ENCODE data around the gene ANKRD12. TPM values are rescaled to one million over a fixed set of nuclear protein-coding genes. Genes with fewer than 3 reads are reported as not detected.

ANKRD12 gene
- total and polyA plus RNA-seq, 2 of the 4 experiments (the other 2 are of a cell fraction), result 2.6 to 12.9 TPM

DNA sequence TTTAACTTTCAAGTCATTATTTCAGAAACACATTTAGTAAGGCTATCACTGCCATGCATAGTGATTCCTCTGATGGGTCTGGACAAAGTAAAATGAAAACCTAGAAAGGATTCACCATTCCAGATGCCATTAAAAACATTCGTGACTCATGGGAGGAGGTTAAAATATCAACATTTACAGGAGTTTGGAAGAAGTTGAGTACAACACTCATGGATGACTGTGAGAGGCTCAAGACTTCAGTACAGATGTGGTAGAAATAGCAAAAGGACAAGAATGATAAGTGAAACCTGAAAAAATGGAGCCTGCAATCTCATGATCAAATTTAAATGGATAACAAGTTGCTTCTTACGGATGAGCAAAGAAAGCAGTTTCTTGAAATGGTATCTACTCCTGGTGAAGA, 192.2 kb downstream of the ANKRD12 start:
- Histone ChIP-seq H3K9me1 (ENCODE audit: insufficient read depth, low read length) (peaks cover 3% of the 10 kb centered on the region; the same call in 1 of the 2 replicates), H4K5ac (ENCODE audit: low read depth, low read length) (no peak overlapping the region), H4K91ac (ENCODE audit: insufficient read depth, low read depth, low read length) (no peak overlapping the region), H3K4me3 (ENCODE audit: insufficient read depth, low read depth, low read length) (no peak overlapping the region), H2AK5ac (ENCODE audit: low read depth, low read length) (no peak overlapping the region), H4K20me1 (ENCODE audit: insufficient read depth, low read length) (no peaks in the 10 kb centered on the region), H3K36me3 (ENCODE audit: control insufficient read depth, insufficient read depth, low read length) (peaks cover 1% of the 10 kb centered on the region; the same call in 1 of the 2 replicates), H3K4me2 (ENCODE audit: low read depth, low read length) (no peak overlapping the region; the same call in 1 of the 2 replicates), H2BK15ac (ENCODE audit: low read depth, low read length) (no peak overlapping the region), H3K9me3 (ENCODE audit: control insufficient read depth, insufficient read depth, low read length) (peaks cover 3% of the 10 kb centered on the region), H3K4me1 (ENCODE audit: control insufficient read depth, insufficient read depth, low read length) (peaks cover 7% of the 10 kb centered on the region), H2AFZ (replicated peaks; ENCODE audit: low read length, poor library complexity) (no peak overlapping the region), H2BK5ac (ENCODE audit: low read depth, low read length, poor library complexity, severe bottlenecking) (no peak overlapping the region), H3K27ac (ENCODE audit: insufficient read depth, low read length) (no peak overlapping the region), H3K56ac (ENCODE audit: extremely low read depth, insufficient read depth, low read length) (no peak overlapping the region), H3K27me3 (ENCODE audit: control insufficient read depth, insufficient read depth, low read length) (no peaks in the 10 kb centered on the region), H3K9ac (ENCODE audit: low read depth, low read length) (no peak overlapping the region), H2BK120ac (ENCODE audit: low read depth, low read length) (no peak overlapping the region), H3K14ac (replicated peaks; ENCODE audit: low read depth, low read length) (no peak overlapping the region), H2AK9ac (replicated peaks; ENCODE audit: low read depth, low read length, poor library complexity) (no peak overlapping the region), H3K23ac (ENCODE audit: low read depth, low read length) (no peak overlapping the region), H4K8ac (ENCODE audit: low read depth in 2 of 2, low read length in 2 of 2) (no peak overlapping the region), H2BK20ac (ENCODE audit: low read depth, low read length) (no peak overlapping the region), H3K79me1 (ENCODE audit: low read depth in 1 of 2, low read length in 2 of 2) (peaks cover 3 to 25% of the 10 kb centered on the region in 2 experiments; a peak in 3 of 4 replicates), H3K4ac (ENCODE audit: low read depth, low read length) (no peak overlapping the region), H3K18ac (ENCODE audit: low read depth, low read length) (no peak overlapping the region)
- intact Hi-C loops (cut with micrococcal nuclease) (no loop called here), in situ Hi-C loops (cut with MboI; ENCODE audit: low sequenced_read_pairs) (no loop called here), dilution Hi-C loops (cut with HindIII; ENCODE audit: low sequenced_read_pairs, unreplicated experiment) (no loop called here)
- POLR2A ChIA-PET (ENCODE audit: unreplicated experiment), result no interaction called here
- DNase-seq (peak; percentile 52), ATAC-seq (ENCODE audit: low read depth) (peak; percentile 14; the same call in 1 of the 2 replicates)
- CTCF ChIA-PET, result no interaction called here
- WGBS, 2 experiments (ENCODE audit: extremely low coverage in 2 of 2, insufficient read length in 1 of 2), result no CpG with 5 or more reads among the region's 2 CpGs
- BruUV-seq (replicated peaks), result no TSS peak
- TF ChIP-seq RCOR1 (IDR thresholded peaks at IDR 0.05; ENCODE audit: insufficient replicate concordance, low read length) (no peak), FOS (IDR thresholded peaks at IDR 0.05; ENCODE audit: low read depth, low read length) (no peak), NFE2L2 (IDR thresholded peaks at IDR 0.05; ENCODE audit: low read depth, low read length) (no peak), RFX5 (IDR thresholded peaks at IDR 0.05; ENCODE audit: low read depth, low read length) (no peak), MAZ (IDR thresholded peaks at IDR 0.05; ENCODE audit: borderline replicate concordance, low read depth, low read length) (no peak), CHD1 (IDR thresholded peaks at IDR 0.05; ENCODE audit: low read depth, low read length) (no peak), BHLHE40 (IDR thresholded peaks at IDR 0.05; ENCODE audit: low read depth, low read length) (no peak), MAFK (IDR thresholded peaks at IDR 0.05; ENCODE audit: low read depth, low read length) (no peak), MXI1 (IDR thresholded peaks at IDR 0.05; ENCODE audit: borderline replicate concordance, low read depth, low read length) (no peak), CEBPB (IDR thresholded peaks at IDR 0.05; ENCODE audit: low read depth, low read length) (no peak), RAD21 (IDR thresholded peaks at IDR 0.05; ENCODE audit: low read length) (no peak), POLR2A (IDR thresholded peaks at IDR 0.05; ENCODE audit: low read depth, low read length) (no peak), SMC3 (IDR thresholded peaks at IDR 0.05; ENCODE audit: low read depth, low read length) (no peak)
- TF ChIP-seq, protein P1, sequence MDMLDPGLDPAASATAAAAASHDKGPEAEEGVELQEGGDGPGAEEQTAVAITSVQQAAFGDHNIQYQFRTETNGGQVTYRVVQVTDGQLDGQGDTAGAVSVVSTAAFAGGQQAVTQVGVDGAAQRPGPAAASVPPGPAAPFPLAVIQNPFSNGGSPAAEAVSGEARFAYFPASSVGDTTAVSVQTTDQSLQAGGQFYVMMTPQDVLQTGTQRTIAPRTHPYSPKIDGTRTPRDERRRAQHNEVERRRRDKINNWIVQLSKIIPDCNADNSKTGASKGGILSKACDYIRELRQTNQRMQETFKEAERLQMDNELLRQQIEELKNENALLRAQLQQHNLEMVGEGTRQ (IDR thresholded peaks at IDR 0.05; ENCODE audit: low read depth, low read length), result no peak
- TF ChIP-seq, protein P2, sequence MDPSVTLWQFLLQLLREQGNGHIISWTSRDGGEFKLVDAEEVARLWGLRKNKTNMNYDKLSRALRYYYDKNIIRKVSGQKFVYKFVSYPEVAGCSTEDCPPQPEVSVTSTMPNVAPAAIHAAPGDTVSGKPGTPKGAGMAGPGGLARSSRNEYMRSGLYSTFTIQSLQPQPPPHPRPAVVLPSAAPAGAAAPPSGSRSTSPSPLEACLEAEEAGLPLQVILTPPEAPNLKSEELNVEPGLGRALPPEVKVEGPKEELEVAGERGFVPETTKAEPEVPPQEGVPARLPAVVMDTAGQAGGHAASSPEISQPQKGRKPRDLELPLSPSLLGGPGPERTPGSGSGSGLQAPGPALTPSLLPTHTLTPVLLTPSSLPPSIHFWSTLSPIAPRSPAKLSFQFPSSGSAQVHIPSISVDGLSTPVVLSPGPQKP (IDR thresholded peaks at IDR 0.05; ENCODE audit: borderline replicate concordance, low read depth, low read length), result no peak
- TF ChIP-seq, protein P3, sequence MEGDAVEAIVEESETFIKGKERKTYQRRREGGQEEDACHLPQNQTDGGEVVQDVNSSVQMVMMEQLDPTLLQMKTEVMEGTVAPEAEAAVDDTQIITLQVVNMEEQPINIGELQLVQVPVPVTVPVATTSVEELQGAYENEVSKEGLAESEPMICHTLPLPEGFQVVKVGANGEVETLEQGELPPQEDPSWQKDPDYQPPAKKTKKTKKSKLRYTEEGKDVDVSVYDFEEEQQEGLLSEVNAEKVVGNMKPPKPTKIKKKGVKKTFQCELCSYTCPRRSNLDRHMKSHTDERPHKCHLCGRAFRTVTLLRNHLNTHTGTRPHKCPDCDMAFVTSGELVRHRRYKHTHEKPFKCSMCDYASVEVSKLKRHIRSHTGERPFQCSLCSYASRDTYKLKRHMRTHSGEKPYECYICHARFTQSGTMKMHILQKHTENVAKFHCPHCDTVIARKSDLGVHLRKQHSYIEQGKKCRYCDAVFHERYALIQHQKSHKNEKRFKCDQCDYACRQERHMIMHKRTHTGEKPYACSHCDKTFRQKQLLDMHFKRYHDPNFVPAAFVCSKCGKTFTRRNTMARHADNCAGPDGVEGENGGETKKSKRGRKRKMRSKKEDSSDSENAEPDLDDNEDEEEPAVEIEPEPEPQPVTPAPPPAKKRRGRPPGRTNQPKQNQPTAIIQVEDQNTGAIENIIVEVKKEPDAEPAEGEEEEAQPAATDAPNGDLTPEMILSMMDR (conservative IDR thresholded peaks at IDR 0.05; ENCODE audit: low read depth, low read length), result no peak
